Smooth muscle cell (in vitro differentiated cells): ENCODE results near the gene TMEM253. TPM values are rescaled to one million over a fixed set of nuclear protein-coding genes. Genes with fewer than 3 reads are reported as not detected.

Source experiments
- DNase-seq: peaks from one replicate; lab custom pipeline; 2025; ENCODE audit not compliant: unreplicated experiment; lab: John Stamatoyannopoulos, UW
- H2AFZ ChIP-seq: fragments of 200-600 bp; sonication (generic); 2 replicates; pipeline ENCODE4 v1.6.0; 2016; ENCODE audit warnings: antibody characterized with exemption, low read depth, mild to moderate bottlenecking
- H3F3A ChIP-seq: fragments of 200-600 bp; sonication (generic); 2 replicates; pipeline ENCODE4 v1.6.0; 2017; ENCODE audit warnings: antibody characterized with exemption, low read depth
- H3K27ac ChIP-seq: fragments of 200-600 bp; sonication (generic); 2 replicates; pipeline ENCODE4 v1.5.1; 2016; ENCODE audit warnings: low read depth, mild to moderate bottlenecking
- H3K27me3 ChIP-seq: fragments of 200-600 bp; sonication (generic); 2 replicates; pipeline ENCODE4 v1.6.1; 2016; ENCODE audit warnings: low read depth, mild to moderate bottlenecking
- H3K36me3 ChIP-seq: fragments of 200-600 bp; sonication (generic); 2 replicates; pipeline ENCODE4 v1.5.1; 2016; ENCODE audit warnings: low read depth
- H3K4me1 ChIP-seq: fragments of 200-600 bp; sonication (generic); 2 replicates; pipeline ENCODE4 v1.5.1; 2016; ENCODE audit warnings: low read depth
- H3K4me2 ChIP-seq: fragments of 200-600 bp; sonication (generic); 2 replicates; pipeline ENCODE4 v1.6.0; 2016; ENCODE audit warnings: mild to moderate bottlenecking
- H3K4me3 ChIP-seq: fragments of 200-600 bp; sonication (generic); 2 replicates; pipeline ENCODE4 v1.5.1; 2016; ENCODE audit warnings: mild to moderate bottlenecking
- H3K79me2 ChIP-seq: fragments of 200-600 bp; sonication (generic); 2 replicates; pipeline ENCODE4 v1.6.0; 2016; ENCODE audit warnings: low read depth, mild to moderate bottlenecking
- H3K9ac ChIP-seq: fragments of 200-600 bp; sonication (generic); 2 replicates; pipeline ENCODE4 v1.6.0; 2016; ENCODE audit warnings: low read depth
- H3K9me3 ChIP-seq: fragments of 200-600 bp; sonication (generic); replicated peaks from 2 replicates; pipeline ENCODE4 v1.5.1; 2016; ENCODE audit warnings: low read depth
- H4K20me1 ChIP-seq: fragments of 200-600 bp; sonication (generic); 2 replicates; pipeline ENCODE4 v1.6.0; 2016; ENCODE audit warnings: low read depth
- WGBS: methylation state at CpG from one replicate; pipeline ENCODE4 v1.1.7; 2016; ENCODE audit warnings: low lambda C conversion rate; 5-methylcytosine and 5-hydroxymethylcytosine counted together
- polyA plus RNA-seq: library from polyadenylated mRNA; unstranded; fragments of >200 nt; fragmentation: Nextera tagmentation; extraction: Ambion mirVana; gene quantifications from 2 replicates; pipeline ENCODE4 v1.2.1, GENCODE V29; 2016
- total RNA-seq: library from RNA; depleted of rRNA; stranded (reverse); fragments of >200 nt; gene quantifications from 2 replicates; pipeline ENCODE4 v1.2.3, GENCODE V29; 2014
- TF ChIP-seq, protein P1 (sequence below): fragments of 200-600 bp; sonication (generic); IDR thresholded peaks from 2 replicates; pipeline ENCODE4 v1.5.1; 2017; ENCODE audit warnings: borderline replicate concordance, mild to moderate bottlenecking, antibody characterized with exemption; ENCODE audit not compliant: insufficient read depth, poor library complexity, severe bottlenecking

Gene TMEM253
- total and polyA plus RNA-seq, 2 experiments from 2014 or later, result 0.41 to 1.0 TPM

DNA sequence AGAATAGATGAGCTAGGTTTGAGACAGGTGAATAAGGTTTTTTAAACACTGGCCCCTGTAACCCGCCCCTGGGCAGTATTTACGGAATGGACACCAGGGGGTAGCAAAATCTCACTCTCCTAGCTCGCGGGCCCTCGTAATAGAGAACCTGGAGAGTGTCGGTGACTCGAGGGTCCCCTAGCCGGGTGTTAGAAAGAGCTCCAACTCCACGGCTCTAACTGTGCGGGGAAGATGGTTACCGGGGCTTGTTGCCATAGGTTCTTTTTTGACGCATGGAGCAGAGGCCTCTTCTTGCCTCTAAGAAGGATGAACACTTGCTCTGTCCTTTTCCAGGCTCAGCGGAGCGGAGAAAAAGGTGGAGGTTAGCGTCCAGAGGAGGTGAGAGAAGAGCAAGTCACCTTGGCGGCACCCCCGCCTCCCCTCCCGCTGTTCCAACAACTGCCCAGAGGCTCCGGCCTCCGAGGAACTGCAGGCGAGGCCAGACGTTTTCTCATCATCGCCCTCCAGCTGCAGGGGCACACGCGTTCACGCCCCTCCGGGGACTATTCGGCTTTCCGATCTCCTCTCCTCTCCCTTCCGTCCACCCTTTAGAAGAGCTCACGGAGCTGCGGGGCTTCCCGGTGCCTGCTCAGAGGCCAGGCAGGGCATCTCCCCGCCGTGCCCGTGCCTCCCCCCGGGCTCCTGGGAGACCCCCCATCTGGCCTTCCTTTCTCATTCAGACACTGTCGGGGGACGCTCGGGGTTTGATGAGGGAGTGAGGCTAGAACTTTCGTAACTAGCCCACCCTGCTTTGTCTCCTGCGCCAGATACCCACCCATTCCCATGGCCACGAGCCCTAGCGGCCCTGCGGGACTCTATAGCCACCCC, 32.1 kb upstream of the TMEM253 start:
- DNase-seq, result no peak
- H3K79me2 ChIP-seq, result peaks cover 14% of the 10 kb centered on the region
- no peaks in the 10 kb centered on the region for H3K27me3 ChIP-seq
- H3K4me1 ChIP-seq, result peaks cover 25% of the 10 kb centered on the region
- no peaks in the 10 kb centered on the region for H3K9me3 ChIP-seq
- H4K20me1 ChIP-seq, result peaks cover 9% of the 10 kb centered on the region
- peak overlapping the region; percentile 84 for H2AFZ ChIP-seq
- peaks cover 29% of the 10 kb centered on the region for H3F3A ChIP-seq
- H3K9ac ChIP-seq, result peak overlapping the region; percentile 91
- H3K27ac ChIP-seq, result peak overlapping the region; percentile 93
- H3K36me3 ChIP-seq, result no peaks in the 10 kb centered on the region
- H3K4me2 ChIP-seq, result peak overlapping the region; percentile 99
- H3K4me3 ChIP-seq, result peak overlapping the region; percentile 88
- TF ChIP-seq, protein P1, sequence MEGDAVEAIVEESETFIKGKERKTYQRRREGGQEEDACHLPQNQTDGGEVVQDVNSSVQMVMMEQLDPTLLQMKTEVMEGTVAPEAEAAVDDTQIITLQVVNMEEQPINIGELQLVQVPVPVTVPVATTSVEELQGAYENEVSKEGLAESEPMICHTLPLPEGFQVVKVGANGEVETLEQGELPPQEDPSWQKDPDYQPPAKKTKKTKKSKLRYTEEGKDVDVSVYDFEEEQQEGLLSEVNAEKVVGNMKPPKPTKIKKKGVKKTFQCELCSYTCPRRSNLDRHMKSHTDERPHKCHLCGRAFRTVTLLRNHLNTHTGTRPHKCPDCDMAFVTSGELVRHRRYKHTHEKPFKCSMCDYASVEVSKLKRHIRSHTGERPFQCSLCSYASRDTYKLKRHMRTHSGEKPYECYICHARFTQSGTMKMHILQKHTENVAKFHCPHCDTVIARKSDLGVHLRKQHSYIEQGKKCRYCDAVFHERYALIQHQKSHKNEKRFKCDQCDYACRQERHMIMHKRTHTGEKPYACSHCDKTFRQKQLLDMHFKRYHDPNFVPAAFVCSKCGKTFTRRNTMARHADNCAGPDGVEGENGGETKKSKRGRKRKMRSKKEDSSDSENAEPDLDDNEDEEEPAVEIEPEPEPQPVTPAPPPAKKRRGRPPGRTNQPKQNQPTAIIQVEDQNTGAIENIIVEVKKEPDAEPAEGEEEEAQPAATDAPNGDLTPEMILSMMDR, result peak; percentile 53
- 2% methylated on average over 42 of the region's 45 CpGs for WGBS

DNA sequence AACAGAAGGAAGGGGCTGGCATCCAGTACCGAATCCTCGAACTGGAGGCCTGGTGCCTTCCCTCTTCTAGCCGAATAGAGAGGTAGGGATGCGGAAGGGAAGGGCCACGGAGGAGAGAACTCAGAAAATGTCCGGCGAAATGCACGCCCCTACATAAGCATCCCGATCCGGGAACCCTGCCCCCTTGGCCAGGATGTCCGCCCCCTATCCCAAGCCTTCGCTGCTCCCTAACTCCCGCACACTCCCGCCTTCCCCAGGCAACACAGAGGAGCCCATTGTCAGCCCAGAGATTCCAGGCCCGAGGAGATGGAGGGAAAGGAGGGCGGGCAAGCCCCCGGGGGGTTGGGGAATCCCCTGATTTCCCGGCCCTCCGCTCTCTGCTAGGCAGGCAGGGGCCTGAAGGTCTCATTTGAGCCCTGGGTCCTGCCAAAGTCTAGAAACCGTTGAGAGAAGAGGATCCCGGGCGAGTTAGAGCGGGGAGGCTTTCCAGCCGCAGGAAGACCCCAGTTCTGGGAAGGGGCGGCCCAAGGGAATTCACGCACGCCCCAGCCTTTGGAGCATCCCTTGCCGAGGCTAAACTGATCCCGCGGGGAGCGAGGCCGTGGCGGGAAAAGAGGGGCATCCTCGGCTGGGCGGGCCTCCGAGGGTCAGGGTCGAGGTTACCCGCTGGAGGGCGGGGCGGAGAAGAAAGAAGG, 31.3 kb upstream of the TMEM253 start:
- peak overlapping the region; percentile 93 for H3K27ac ChIP-seq
- H3K9ac ChIP-seq, result peak overlapping the region; percentile 91
- H2AFZ ChIP-seq, result peak overlapping the region; percentile 84
- no peaks in the 10 kb centered on the region for H3K27me3 ChIP-seq
- peaks cover 16% of the 10 kb centered on the region for H4K20me1 ChIP-seq
- H3K36me3 ChIP-seq, result no peaks in the 10 kb centered on the region
- peaks cover 22% of the 10 kb centered on the region for H3F3A ChIP-seq
- peak; percentile 65 for DNase-seq
- peaks cover 22% of the 10 kb centered on the region for H3K79me2 ChIP-seq
- WGBS, result under 1% methylated on average over 35 of the region's 40 CpGs
- peaks cover 25% of the 10 kb centered on the region for H3K4me1 ChIP-seq
- H3K4me3 ChIP-seq, result peak overlapping the region; percentile 88
- H3K9me3 ChIP-seq, result no peaks in the 10 kb centered on the region
- TF ChIP-seq, protein P1, result no peak
- peak overlapping the region; percentile 99 for H3K4me2 ChIP-seq

DNA sequence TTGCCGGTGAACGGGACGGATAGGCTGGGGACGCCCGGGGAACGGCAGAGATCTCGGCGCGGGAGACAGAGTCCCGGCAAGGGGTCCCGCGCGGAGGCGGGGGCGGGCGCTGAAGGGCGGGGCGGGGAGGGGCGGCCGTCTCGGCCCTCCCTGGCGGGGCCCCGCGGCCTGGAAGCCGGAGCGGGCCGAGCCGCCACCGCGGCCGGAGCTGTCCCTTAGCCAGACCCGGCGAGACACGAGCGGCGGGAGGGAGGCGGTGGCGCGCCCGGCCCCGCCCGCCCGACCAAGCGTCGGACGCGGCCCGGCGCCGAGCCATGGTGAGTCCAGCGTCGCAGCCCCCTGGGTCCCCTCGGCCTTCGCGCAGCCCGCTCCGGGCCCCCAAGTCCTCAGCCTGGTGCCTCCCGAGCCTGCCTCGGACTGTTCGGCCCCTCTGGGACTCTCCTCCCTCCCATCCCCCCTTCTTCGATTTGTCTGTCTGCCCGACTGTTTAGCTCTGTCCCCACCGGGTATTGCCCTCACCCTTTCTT, 30.7 kb upstream of the TMEM253 start, which contains the start of gene ARHGEF40:
TSS of gene ARHGEF40 (plus strand) at position 222 of the 527 bp plus-strand sequence. CDS start at position 315, 93 bp downstream.
- Histone ChIP-seq H3K27me3 (no peaks in the 10 kb centered on the region), H3K4me2 (peak within 1 kb of the TSS; percentile 99), H2AFZ (peak within 1 kb of the TSS; percentile 84), H3F3A (peaks cover 22% of the 10 kb centered on the region), H3K27ac (peak within 1 kb of the TSS; percentile 93), H3K36me3 (no peaks in the 10 kb centered on the region), H3K79me2 (peaks cover 28% of the 10 kb centered on the region), H4K20me1 (peaks cover 21% of the 10 kb centered on the region), H3K4me3 (peak within 1 kb of the TSS; percentile 88), H3K4me1 (peaks cover 25% of the 10 kb centered on the region), H3K9me3 (no peaks in the 10 kb centered on the region), H3K9ac (peak within 1 kb of the TSS; percentile 91)
- TF ChIP-seq, protein P1, result no peak
- DNase-seq, result peak; percentile 65
- WGBS, result under 1% methylated on average over 31 of the region's 63 CpGs
